PC-9 (cell line): ENCODE results near the gene MYCN.

Experiments used
- EZH2 ChIP-seq: fragments of 200-600 bp; sonication (generic); IDR thresholded peaks from 2 replicates; pipeline ENCODE4 v1.8.0; 2017; ENCODE audit warnings: antibody characterized with exemption, low read depth
- TF ChIP-seq, protein P1 (sequence below): fragments of 200-600 bp; sonication (generic); conservative IDR thresholded peaks from 2 replicates; pipeline ENCODE4 v1.6.1; 2017; ENCODE audit warnings: mixed run types, antibody characterized with exemption, mild to moderate bottlenecking, moderate library complexity

- no peak for TF ChIP-seq EZH2
- TF ChIP-seq, protein P1, sequence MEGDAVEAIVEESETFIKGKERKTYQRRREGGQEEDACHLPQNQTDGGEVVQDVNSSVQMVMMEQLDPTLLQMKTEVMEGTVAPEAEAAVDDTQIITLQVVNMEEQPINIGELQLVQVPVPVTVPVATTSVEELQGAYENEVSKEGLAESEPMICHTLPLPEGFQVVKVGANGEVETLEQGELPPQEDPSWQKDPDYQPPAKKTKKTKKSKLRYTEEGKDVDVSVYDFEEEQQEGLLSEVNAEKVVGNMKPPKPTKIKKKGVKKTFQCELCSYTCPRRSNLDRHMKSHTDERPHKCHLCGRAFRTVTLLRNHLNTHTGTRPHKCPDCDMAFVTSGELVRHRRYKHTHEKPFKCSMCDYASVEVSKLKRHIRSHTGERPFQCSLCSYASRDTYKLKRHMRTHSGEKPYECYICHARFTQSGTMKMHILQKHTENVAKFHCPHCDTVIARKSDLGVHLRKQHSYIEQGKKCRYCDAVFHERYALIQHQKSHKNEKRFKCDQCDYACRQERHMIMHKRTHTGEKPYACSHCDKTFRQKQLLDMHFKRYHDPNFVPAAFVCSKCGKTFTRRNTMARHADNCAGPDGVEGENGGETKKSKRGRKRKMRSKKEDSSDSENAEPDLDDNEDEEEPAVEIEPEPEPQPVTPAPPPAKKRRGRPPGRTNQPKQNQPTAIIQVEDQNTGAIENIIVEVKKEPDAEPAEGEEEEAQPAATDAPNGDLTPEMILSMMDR: no peak
These were observed 10.0 kb downstream of the MYCN start for GRCh38 chr2:15950088-15950952.
